GM19099 (cell line): ENCODE results near the gene TMED6.

Experiments used
- POLR2A ChIP-seq: IDR thresholded peaks from 3 replicates; pipeline ENCODE4 v1.6.1; 2011; ENCODE audit warnings: low read depth; ENCODE audit not compliant: insufficient read length; ENCODE audit errors: extremely low read depth

Gene TMED6

GRCh38 chr16:69351309-69352027 lies at the start of gene TMED6:
TMED6 (minus strand) TSS chr16:69351786; CDS start chr16:69351753, 33 bp downstream.
- TF ChIP-seq POLR2A = no peak

- no peak for TF ChIP-seq POLR2A
Measured at GRCh38 chr16:69399361-69399760, 47.8 kb upstream of the TMED6 start.

- no peak for TF ChIP-seq POLR2A
Measured at GRCh38 chr16:69397821-69398521, 46.4 kb upstream of the TMED6 start.

- peak; percentile 25 for TF ChIP-seq POLR2A
Measured at GRCh38 chr16:69396187-69397061, 44.8 kb upstream of the TMED6 start.

GRCh38 chr16:69395859-69396186 lies 44.2 kb upstream of the TMED6 start:
- no peak for TF ChIP-seq POLR2A

- TF ChIP-seq POLR2A = no peak
Measured at GRCh38 chr16:69393898-69394849, 42.6 kb upstream of the TMED6 start.

- no peak for TF ChIP-seq POLR2A
Measured at GRCh38 chr16:69386596-69386995, 35.0 kb upstream of the TMED6 start.

GRCh38 chr16:69384974-69385373 lies 33.4 kb upstream of the TMED6 start:
- no peak for TF ChIP-seq POLR2A

GRCh38 chr16:69382421-69382820 lies 30.8 kb upstream of the TMED6 start:
- no peak for TF ChIP-seq POLR2A

GRCh38 chr16:69381231-69381630 lies 29.6 kb upstream of the TMED6 start:
- TF ChIP-seq POLR2A = no peak

GRCh38 chr16:69378760-69379159 lies 27.2 kb upstream of the TMED6 start:
- no peak for TF ChIP-seq POLR2A

GRCh38 chr16:69378036-69378435 lies 26.4 kb upstream of the TMED6 start:
- TF ChIP-seq POLR2A = no peak

GRCh38 chr16:69376393-69377059 lies 24.9 kb upstream of the TMED6 start:
- no peak for TF ChIP-seq POLR2A

- TF ChIP-seq POLR2A = no peak
Measured at GRCh38 chr16:69373019-69373418, 21.4 kb upstream of the TMED6 start.
